NB4 (cell line): Measurements from ENCODE around the gene DOCK3.
"Not testable (repeated sequence)": the region's sequence is repeated elsewhere in the genome, so short reads cannot be mapped to it uniquely, and the experiment has no call there.

Experiments
- CTCF ChIP-seq: IDR thresholded peaks from one replicate; pipeline ENCODE4 v1.5.1; 2012; ENCODE audit warnings: low read depth, low read length
- MAX ChIP-seq: IDR thresholded peaks from 2 replicates; pipeline ENCODE4 v1.6.1; 2011; ENCODE audit warnings: low read depth, low read length
- POLR2A ChIP-seq: IDR thresholded peaks from 2 replicates; pipeline ENCODE4 v1.6.1; 2011; ENCODE audit warnings: mild to moderate bottlenecking; ENCODE audit not compliant: insufficient read length; ENCODE audit errors: extremely low read depth

GRCh38 chr3:50882733-50883132 lies 208.0 kb downstream of the DOCK3 start:
- TF ChIP-seq CTCF, POLR2A, MAX: not testable (repeated sequence)
